Measurements from ENCODE around the gene GRAP2. TPM values are rescaled to one million over a fixed set of nuclear protein-coding genes. Genes with fewer than 3 reads are reported as not detected.

The GRAP2 gene
- total RNA-seq, 3 donors from 2014 or later, result 3.4 to 5.5 (median 4.2) TPM

DNA sequence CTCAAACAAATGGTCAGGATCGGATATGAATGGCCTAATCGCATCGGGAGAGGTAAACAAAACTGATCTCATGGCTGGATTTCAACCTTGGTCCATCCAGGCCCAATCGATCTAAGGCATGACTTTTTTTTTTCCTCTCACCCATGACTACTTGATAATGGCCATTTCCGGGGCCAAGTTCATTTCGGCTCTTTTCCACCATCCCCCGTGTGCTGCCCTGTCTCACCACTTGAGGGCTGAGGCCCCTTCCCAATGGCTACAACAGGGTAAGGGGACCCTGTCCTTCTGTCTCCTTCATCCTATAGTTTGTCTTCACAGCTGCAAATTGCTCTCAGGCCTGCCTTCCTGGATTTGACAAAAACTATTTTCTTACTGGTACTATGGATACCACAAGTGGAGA is 26.7 kb downstream of the GRAP2 start:
- DNase-seq (no peak), ATAC-seq (no peak)
- Histone ChIP-seq H3K4me1 (ENCODE audit: low read depth) (peaks cover 13% of the 10 kb centered on the region), H3K9me3 (no peaks in the 10 kb centered on the region), H3K36me3 (ENCODE audit: low read depth) (no peaks in the 10 kb centered on the region), H3K4me3 (no peak overlapping the region)
- intact Hi-C loops (cut with DNase I, micrococcal nuclease), result no loop called here
- TF ChIP-seq, protein P1, sequence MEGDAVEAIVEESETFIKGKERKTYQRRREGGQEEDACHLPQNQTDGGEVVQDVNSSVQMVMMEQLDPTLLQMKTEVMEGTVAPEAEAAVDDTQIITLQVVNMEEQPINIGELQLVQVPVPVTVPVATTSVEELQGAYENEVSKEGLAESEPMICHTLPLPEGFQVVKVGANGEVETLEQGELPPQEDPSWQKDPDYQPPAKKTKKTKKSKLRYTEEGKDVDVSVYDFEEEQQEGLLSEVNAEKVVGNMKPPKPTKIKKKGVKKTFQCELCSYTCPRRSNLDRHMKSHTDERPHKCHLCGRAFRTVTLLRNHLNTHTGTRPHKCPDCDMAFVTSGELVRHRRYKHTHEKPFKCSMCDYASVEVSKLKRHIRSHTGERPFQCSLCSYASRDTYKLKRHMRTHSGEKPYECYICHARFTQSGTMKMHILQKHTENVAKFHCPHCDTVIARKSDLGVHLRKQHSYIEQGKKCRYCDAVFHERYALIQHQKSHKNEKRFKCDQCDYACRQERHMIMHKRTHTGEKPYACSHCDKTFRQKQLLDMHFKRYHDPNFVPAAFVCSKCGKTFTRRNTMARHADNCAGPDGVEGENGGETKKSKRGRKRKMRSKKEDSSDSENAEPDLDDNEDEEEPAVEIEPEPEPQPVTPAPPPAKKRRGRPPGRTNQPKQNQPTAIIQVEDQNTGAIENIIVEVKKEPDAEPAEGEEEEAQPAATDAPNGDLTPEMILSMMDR (IDR thresholded peaks at IDR 0.05), result no peak

DNA sequence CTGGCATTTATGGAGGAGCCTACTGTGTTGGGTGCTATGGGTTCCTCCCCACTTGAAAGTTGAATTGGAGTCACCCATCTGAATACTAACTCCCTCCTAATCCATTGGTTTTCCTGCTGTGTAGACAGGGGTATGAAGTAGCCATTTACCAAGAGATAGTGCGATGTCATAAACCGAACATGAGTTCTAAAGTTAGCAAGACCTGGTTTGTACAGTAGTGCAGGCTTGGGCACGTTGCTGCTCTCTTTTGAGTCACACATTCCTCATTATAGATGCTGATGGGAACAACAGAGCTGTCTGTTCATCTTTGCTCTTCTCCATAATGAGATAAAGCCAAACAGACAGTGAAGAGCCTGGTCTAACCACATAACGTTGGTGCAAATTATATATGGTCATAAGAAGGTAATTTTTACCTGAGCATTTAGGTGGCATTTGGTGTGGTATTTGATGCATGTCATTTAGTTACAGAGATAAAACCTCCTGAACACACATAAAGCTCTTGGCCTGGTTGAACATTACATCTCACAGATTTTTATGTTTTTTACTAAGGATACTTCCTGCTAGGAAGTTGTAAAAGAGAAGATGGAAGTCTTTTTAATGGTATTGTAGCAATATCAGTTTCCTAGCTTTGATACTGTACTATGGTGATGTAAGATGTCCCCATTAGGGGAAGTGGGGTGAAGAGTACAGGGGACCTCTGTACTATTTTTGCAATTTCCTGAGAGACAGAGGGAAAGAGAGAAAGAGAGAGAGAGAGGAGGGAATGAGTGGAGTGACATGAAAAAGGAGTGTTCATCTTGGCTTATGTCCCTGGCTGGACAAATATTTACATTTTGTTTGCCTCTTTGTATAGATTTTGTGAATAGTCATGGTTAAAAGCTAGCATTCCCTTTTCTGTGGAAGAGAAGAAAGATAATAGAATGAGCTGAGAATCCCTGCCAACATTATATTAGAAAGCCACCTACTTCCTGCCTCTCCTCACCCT is 27.9 kb downstream of the GRAP2 start:
- intact Hi-C loops (cut with DNase I, micrococcal nuclease), result no loop called here
- ATAC-seq (peak; percentile 43), DNase-seq (no peak)
- TF ChIP-seq, protein P1 (IDR thresholded peaks at IDR 0.05), result no peak
- H3K4me3 ChIP-seq, result no peak overlapping the region
- H3K36me3 ChIP-seq (ENCODE audit: low read depth), result no peaks in the 10 kb centered on the region
- no peaks in the 10 kb centered on the region for H3K9me3 ChIP-seq
- peaks cover 13% of the 10 kb centered on the region for H3K4me1 ChIP-seq (ENCODE audit: low read depth)

DNA sequence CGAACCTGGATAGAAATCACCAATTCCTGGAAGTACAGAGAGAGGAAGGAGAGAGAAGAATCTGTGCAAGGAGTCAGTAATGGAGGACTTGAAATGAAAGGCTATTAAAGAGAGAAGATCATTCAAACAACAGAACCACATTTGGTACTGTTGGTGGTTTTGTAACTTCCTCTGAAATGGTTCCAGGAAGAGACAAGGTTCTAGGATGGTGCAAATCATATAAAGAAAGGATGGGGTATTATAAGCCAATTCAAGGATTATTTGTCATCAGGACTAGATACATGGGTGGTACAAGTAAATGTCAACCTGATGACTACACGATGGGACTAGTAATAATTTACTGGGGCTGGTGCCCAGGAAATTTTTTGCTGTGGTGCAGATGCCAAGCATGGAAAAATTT is 30.4 kb downstream of the GRAP2 start:
- TF ChIP-seq, protein P1 (IDR thresholded peaks at IDR 0.05), result no peak
- DNase-seq (no peak), ATAC-seq (no peak)
- Histone ChIP-seq H3K4me3 (no peak overlapping the region), H3K4me1 (ENCODE audit: low read depth) (peaks cover 11% of the 10 kb centered on the region), H3K9me3 (no peaks in the 10 kb centered on the region), H3K36me3 (ENCODE audit: low read depth) (no peaks in the 10 kb centered on the region)
- intact Hi-C loops (cut with DNase I, micrococcal nuclease), result no loop called here

DNA sequence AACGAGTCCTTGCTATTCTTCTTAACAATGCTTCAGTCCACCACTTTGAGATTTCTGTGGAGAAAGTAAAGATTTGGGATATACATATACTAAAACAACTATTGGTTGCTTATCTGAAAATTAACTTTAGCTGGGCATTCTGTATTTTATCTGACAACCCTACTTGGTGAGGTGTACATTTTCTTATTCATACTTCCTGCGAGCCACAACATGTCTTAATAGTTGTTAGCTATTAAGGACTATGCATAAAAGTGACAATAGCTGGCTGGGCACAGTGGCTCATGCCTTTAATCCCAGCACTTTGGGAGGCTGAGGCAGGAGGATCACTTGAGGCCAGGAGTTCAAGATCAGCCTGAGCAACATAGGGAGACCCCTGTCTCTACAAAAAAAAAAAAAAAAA is 31.3 kb downstream of the GRAP2 start:
- intact Hi-C loops (cut with DNase I, micrococcal nuclease), result no loop called here
- no peaks in the 10 kb centered on the region for H3K9me3 ChIP-seq
- ATAC-seq (no peak), DNase-seq (no peak)
- no peak overlapping the region for H3K4me3 ChIP-seq
- no peaks in the 10 kb centered on the region for H3K36me3 ChIP-seq (ENCODE audit: low read depth)
- H3K4me1 ChIP-seq (ENCODE audit: low read depth), result peaks cover 5% of the 10 kb centered on the region
- TF ChIP-seq, protein P1 (IDR thresholded peaks at IDR 0.05), result no peak

DNA sequence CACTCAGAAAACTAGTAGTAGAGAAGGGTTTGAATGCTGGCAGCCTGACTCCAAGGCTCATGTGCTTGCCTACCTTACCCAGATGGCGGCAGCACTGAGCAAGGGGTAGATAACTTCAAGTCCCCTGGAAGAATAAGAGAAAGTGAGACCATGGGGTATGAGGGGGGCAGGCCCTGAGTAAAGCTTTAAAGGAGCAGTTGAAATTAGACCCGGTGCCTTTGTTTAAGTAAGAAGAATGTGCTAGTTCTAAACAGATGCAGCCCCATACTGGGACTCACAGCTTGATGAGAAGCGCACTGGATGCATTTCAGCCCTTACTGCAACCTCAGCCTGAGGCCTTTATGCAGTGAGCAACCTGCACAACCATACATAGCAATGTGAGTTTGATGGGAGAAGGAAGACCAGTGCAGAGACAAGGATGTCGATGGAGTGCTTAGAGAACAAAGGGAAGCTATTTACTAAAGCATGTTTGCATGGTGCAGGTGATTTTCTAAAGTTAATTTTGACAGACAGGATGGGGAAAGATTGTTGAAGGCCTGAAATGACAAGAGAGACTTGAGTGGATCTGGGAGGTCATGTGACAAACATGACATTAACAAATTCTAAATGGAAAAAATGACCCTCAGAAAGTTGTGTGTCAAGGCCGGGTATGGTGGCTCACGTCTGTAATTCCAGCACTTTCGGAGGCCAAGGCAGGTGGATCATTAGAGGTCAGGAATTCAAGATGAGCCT is 32.2 kb downstream of the GRAP2 start:
- intact Hi-C loops (cut with DNase I, micrococcal nuclease), result no loop called here

More for the DNA sequence above, 32.2 kb downstream of the GRAP2 start:
- Histone ChIP-seq H3K4me1 (ENCODE audit: low read depth) (peaks cover 5% of the 10 kb centered on the region), H3K4me3 (no peak overlapping the region), H3K9me3 (no peaks in the 10 kb centered on the region), H3K36me3 (ENCODE audit: low read depth) (no peaks in the 10 kb centered on the region)
- TF ChIP-seq, protein P1 (IDR thresholded peaks at IDR 0.05), result peak; percentile 48
- DNase-seq (peak in 2 of 3 donors; percentile 50 to 57), ATAC-seq (peak; percentile 73)

Data from mucosa of descending colon (tissue), 3 donors.